Large intestine (tissue), 3 donors: ENCODE data around the gene CDAN1. TPM values are rescaled to one million over a fixed set of nuclear protein-coding genes. Genes with fewer than 3 reads are reported as not detected.

ENCODE experiments used
- DNase-seq, 2 donors: peaks; one replicate each; pipeline versions ENCODE4 v3.0.0 to v3.0.0-alpha.2; 2013
- H3K27ac ChIP-seq: one replicate; pipeline ENCODE4 v1.5.1; 2013; ENCODE audit warnings: low read length
- H3K27me3 ChIP-seq: 2 replicates; pipeline ENCODE4 v1.6.1; 2013; ENCODE audit warnings: low read length; ENCODE audit not compliant: control insufficient read depth, insufficient read depth
- H3K36me3 ChIP-seq: 2 replicates; pipeline ENCODE4 v1.6.1; 2013; ENCODE audit warnings: low read length; ENCODE audit not compliant: control insufficient read depth, insufficient read depth
- H3K4me1 ChIP-seq: one replicate; pipeline ENCODE4 v1.6.1; 2013; ENCODE audit warnings: low read length; ENCODE audit not compliant: control insufficient read depth, insufficient read depth
- H3K4me3 ChIP-seq: one replicate; pipeline ENCODE4 v1.5.1; 2013; ENCODE audit warnings: low read length
- H3K9me3 ChIP-seq: one replicate; pipeline ENCODE4 v1.6.1; 2013; ENCODE audit warnings: mild to moderate bottlenecking, low read depth, low read length, moderate library complexity; ENCODE audit not compliant: control insufficient read depth
- WGBS: methylation state at CpG from one replicate; pipeline ENCODE4 v1.1.5; 2013; ENCODE audit warnings: low lambda C conversion rate; ENCODE audit not compliant: insufficient coverage; 5-methylcytosine and 5-hydroxymethylcytosine counted together
- polyA plus RNA-seq: library from polyadenylated mRNA; unstranded; fragments of 120-200 nt; gene quantifications from one replicate; pipeline ENCODE4 v1.2.1, GENCODE V29; 2013

The CDAN1 gene
- polyA plus RNA-seq, 1 donor: 18.0 TPM

GRCh38 chr15:42736178-42736792 is 643 bp downstream of the CDAN1 start:
- Histone ChIP-seq H3K36me3 (peaks cover 40% of the 10 kb centered on the region), H3K9me3 (no peaks in the 10 kb centered on the region), H3K27me3 (no peaks in the 10 kb centered on the region), H3K4me1 (peaks cover 6% of the 10 kb centered on the region), H3K27ac (peak overlapping the region; percentile 73), H3K4me3 (peak overlapping the region; percentile 66)
- no CpG with 5 or more reads among the region's 55 CpGs for WGBS
- peak in 1 of 2 donors; percentile 19 for DNase-seq

GRCh38 chr15:42735382-42736165 is 1.4 kb downstream of the CDAN1 start:
- peak overlapping the region; percentile 66 for H3K4me3 ChIP-seq
- no peaks in the 10 kb centered on the region for H3K9me3 ChIP-seq
- DNase-seq: no peak
- H3K27ac ChIP-seq: no peak overlapping the region
- H3K36me3 ChIP-seq: peaks cover 47% of the 10 kb centered on the region
- no CpG with 5 or more reads among the region's 19 CpGs for WGBS
- H3K4me1 ChIP-seq: peaks cover 6% of the 10 kb centered on the region
- H3K27me3 ChIP-seq: no peaks in the 10 kb centered on the region

GRCh38 chr15:42734076-42734672 is 2.8 kb downstream of the CDAN1 start:
- H3K4me1 ChIP-seq: peaks cover 6% of the 10 kb centered on the region
- H3K27ac ChIP-seq: no peak overlapping the region
- H3K27me3 ChIP-seq: no peaks in the 10 kb centered on the region
- peaks cover 60% of the 10 kb centered on the region for H3K36me3 ChIP-seq
- no peak for DNase-seq
- H3K4me3 ChIP-seq: no peak overlapping the region
- H3K9me3 ChIP-seq: no peaks in the 10 kb centered on the region
- no CpG with 5 or more reads among the region's 6 CpGs for WGBS

GRCh38 chr15:42733027-42733426 is 3.9 kb downstream of the CDAN1 start:
- Histone ChIP-seq H3K36me3 (peaks cover 72% of the 10 kb centered on the region), H3K27me3 (no peaks in the 10 kb centered on the region), H3K27ac (no peak overlapping the region), H3K9me3 (no peaks in the 10 kb centered on the region), H3K4me1 (peaks cover 6% of the 10 kb centered on the region), H3K4me3 (no peak overlapping the region)
- DNase-seq: no peak
- no CpG with 5 or more reads among the region's 11 CpGs for WGBS

GRCh38 chr15:42732095-42732827 is 4.7 kb downstream of the CDAN1 start:
- Histone ChIP-seq H3K27me3 (no peaks in the 10 kb centered on the region), H3K4me3 (no peak overlapping the region), H3K4me1 (peaks cover 6% of the 10 kb centered on the region), H3K9me3 (no peaks in the 10 kb centered on the region), H3K27ac (no peak overlapping the region), H3K36me3 (peaks cover 79% of the 10 kb centered on the region)
- DNase-seq: no peak
- WGBS: 100% methylated on average over 1 of the region's 15 CpGs

- Histone ChIP-seq H3K4me3 (no peak overlapping the region), H3K36me3 (peaks cover 86% of the 10 kb centered on the region), H3K27ac (no peak overlapping the region), H3K4me1 (peaks cover 6% of the 10 kb centered on the region), H3K27me3 (no peaks in the 10 kb centered on the region), H3K9me3 (no peaks in the 10 kb centered on the region)
- 83% methylated on average over 1 of the region's 6 CpGs for WGBS
- no peak for DNase-seq
Measured at GRCh38 chr15:42731461-42731860, 5.5 kb downstream of the CDAN1 start.

GRCh38 chr15:42730536-42730935 is 6.4 kb downstream of the CDAN1 start:
- peaks cover 94% of the 10 kb centered on the region for H3K36me3 ChIP-seq
- H3K4me3 ChIP-seq: no peak overlapping the region
- no peak overlapping the region for H3K27ac ChIP-seq
- no peak for DNase-seq
- H3K9me3 ChIP-seq: no peaks in the 10 kb centered on the region
- H3K27me3 ChIP-seq: no peaks in the 10 kb centered on the region
- WGBS: no CpG with 5 or more reads among the region's 14 CpGs
- H3K4me1 ChIP-seq: no peaks in the 10 kb centered on the region

GRCh38 chr15:42730135-42730534 is 6.8 kb downstream of the CDAN1 start:
- H3K4me1 ChIP-seq: no peaks in the 10 kb centered on the region
- DNase-seq: no peak
- peaks cover 94% of the 10 kb centered on the region for H3K36me3 ChIP-seq
- no peaks in the 10 kb centered on the region for H3K9me3 ChIP-seq
- no peaks in the 10 kb centered on the region for H3K27me3 ChIP-seq
- H3K4me3 ChIP-seq: no peak overlapping the region
- 100% methylated on average over 1 of the region's 8 CpGs for WGBS
- no peak overlapping the region for H3K27ac ChIP-seq

GRCh38 chr15:42729409-42729808 is 7.5 kb downstream of the CDAN1 start:
- H3K36me3 ChIP-seq: peaks cover 94% of the 10 kb centered on the region

GRCh38 chr15:42728972-42729371 is 8.0 kb downstream of the CDAN1 start:
- Histone ChIP-seq H3K27me3 (no peaks in the 10 kb centered on the region), H3K9me3 (no peaks in the 10 kb centered on the region)

More at GRCh38 chr15:42729409-42729808, 7.5 kb downstream of the CDAN1 start:
- no peak for DNase-seq
- Histone ChIP-seq H3K4me1 (no peaks in the 10 kb centered on the region), H3K27ac (no peak overlapping the region), H3K27me3 (no peaks in the 10 kb centered on the region), H3K9me3 (no peaks in the 10 kb centered on the region), H3K4me3 (no peak overlapping the region)
- no CpG with 5 or more reads among the region's 7 CpGs for WGBS

More at GRCh38 chr15:42728972-42729371, 8.0 kb downstream of the CDAN1 start:
- no peak for DNase-seq
- peaks cover 94% of the 10 kb centered on the region for H3K36me3 ChIP-seq
- H3K27ac ChIP-seq: no peak overlapping the region
- WGBS: no CpG with 5 or more reads among the region's 14 CpGs
- H3K4me3 ChIP-seq: no peak overlapping the region
- H3K4me1 ChIP-seq: no peaks in the 10 kb centered on the region
